Spinal cord (tissue), 10 donors: ENCODE measurements around the gene DLEU7. TPM values are rescaled to one million over a fixed set of nuclear protein-coding genes. Genes with fewer than 3 reads are reported as not detected.
A peak's percentile ranks its signal among the peaks of the same experiment; 100 is the strongest.

ENCODE experiments used
- DNase-seq, 6 donors: peaks; one replicate each; pipeline versions ENCODE4 v3.0.0 to v3.0.0-alpha.2; 2013 to 2015; ENCODE audit warnings: low spot score in 6 of 6, low read depth in 4 of 6
- H3K27ac ChIP-seq: one replicate; pipeline ENCODE4 v1.5.1; 2013; ENCODE audit warnings: low read depth, low read length, control low read depth
- H3K27me3 ChIP-seq: one replicate; pipeline ENCODE4 v1.6.1; 2013; ENCODE audit warnings: low read length; ENCODE audit not compliant: control insufficient read depth, insufficient read depth
- H3K36me3 ChIP-seq: one replicate; pipeline ENCODE4 v1.6.1; 2013; ENCODE audit warnings: low read length; ENCODE audit not compliant: control insufficient read depth, insufficient read depth
- H3K4me1 ChIP-seq: one replicate; pipeline ENCODE4 v1.6.1; 2013; ENCODE audit warnings: low read length; ENCODE audit not compliant: control insufficient read depth, insufficient read depth
- H3K4me3 ChIP-seq: one replicate; pipeline ENCODE4 v1.5.1; 2013; ENCODE audit warnings: low read depth, low read length, control low read depth
- H3K9me3 ChIP-seq: one replicate; pipeline ENCODE4 v1.6.1; 2013; ENCODE audit warnings: low read length; ENCODE audit not compliant: control insufficient read depth, insufficient read depth
- WGBS: methylation state at CpG from one replicate; pipeline ENCODE4 v1.1.5; 2013; ENCODE audit warnings: missing lambda C conversion rate; ENCODE audit not compliant: insufficient coverage; 5-methylcytosine and 5-hydroxymethylcytosine counted together
- long read RNA-seq, 4 donors: transcript quantifications; one replicate each; lab custom pipeline, GENCODE V29; 2026
- polyA plus RNA-seq, 2 donors: library from polyadenylated mRNA; unstranded; fragments of 120-200 nt; gene quantifications; one replicate each; pipeline ENCODE4 v1.2.1, GENCODE V29; 2013; ENCODE audit not compliant: insufficient read length in 2 of 2
- total RNA-seq, 2 donors: library from RNA; depleted of rRNA in 1 of 2; stranded (reverse); fragments of 120-200 nt in 1 of 2; fragments of >200 nt in 1 of 2; gene quantifications; one replicate each; pipeline versions ENCODE4 v1.2.3 to v1.2.4, GENCODE V29; 2013 to 2014
- donor health status: healthy.

The DLEU7 gene
- total RNA-seq (1 to 10 TPM; 3.9 to 7.3 TPM), polyA plus RNA-seq (1 to 10 TPM; 8.8 TPM)
- long read RNA-seq, donor 1, partial matches to known transcripts: 0 of 6 reads
- long read RNA-seq, donor 1, other reads (novel, unspliced or antisense): 0 of 6 reads
- long read RNA-seq, donor 2, partial matches to known transcripts: 0 of 2 reads
- long read RNA-seq, donor 2, other reads (novel, unspliced or antisense): 0 of 2 reads
- long read RNA-seq, donor 3, partial matches to known transcripts: 0 of 5 reads
- long read RNA-seq, donor 3, other reads (novel, unspliced or antisense): 0 of 5 reads
- long read RNA-seq, donor 4: 0 reads

- H3K27ac ChIP-seq: no peak within 1 kb of the TSS
- WGBS: 1% methylated on average over 78 of the region's 78 CpGs
- DNase-seq: peak in 2 of 6 donors; percentile 54 to 61
Measured at GRCh38 chr13:50843257-50844083, at the start of gene DLEU7. TSS of gene DLEU7 (minus strand) at chr13:50843692. CDS start at chr13:50843646, 46 bp downstream.

GRCh38 chr13:50892210-50892944 lies 48.9 kb upstream of the DLEU7 start:
- no CpG with 5 or more reads among the region's 7 CpGs for WGBS

More at GRCh38 chr13:50843257-50844083, at the start of gene DLEU7:
- Histone ChIP-seq H3K9me3 (no peaks in the 10 kb centered on the region), H3K27me3 (no peaks in the 10 kb centered on the region), H3K4me3 (peak within 1 kb of the TSS; percentile 45), H3K4me1 (peaks cover 15% of the 10 kb centered on the region), H3K36me3 (no peaks in the 10 kb centered on the region)

GRCh38 chr13:50891206-50891605 lies 47.7 kb upstream of the DLEU7 start:
- Histone ChIP-seq H3K36me3 (no peaks in the 10 kb centered on the region), H3K4me3 (no peak overlapping the region), H3K4me1 (no peaks in the 10 kb centered on the region), H3K9me3 (no peaks in the 10 kb centered on the region), H3K27me3 (no peaks in the 10 kb centered on the region), H3K27ac (no peak overlapping the region)
- peak in 1 of 6 donors; percentile 18 for DNase-seq

More at GRCh38 chr13:50892210-50892944, 48.9 kb upstream of the DLEU7 start:
- Histone ChIP-seq H3K36me3 (no peaks in the 10 kb centered on the region), H3K4me3 (no peak overlapping the region), H3K27ac (no peak overlapping the region), H3K27me3 (no peaks in the 10 kb centered on the region), H3K4me1 (no peaks in the 10 kb centered on the region), H3K9me3 (no peaks in the 10 kb centered on the region)
- DNase-seq: no peak

- no peaks in the 10 kb centered on the region for H3K4me1 ChIP-seq
- H3K27me3 ChIP-seq: no peaks in the 10 kb centered on the region
- DNase-seq: no peak
- no peak overlapping the region for H3K27ac ChIP-seq
- H3K36me3 ChIP-seq: no peaks in the 10 kb centered on the region
- no peak overlapping the region for H3K4me3 ChIP-seq
- 75% methylated on average over 1 of the region's 1 CpG for WGBS
- H3K9me3 ChIP-seq: no peaks in the 10 kb centered on the region
Measured at GRCh38 chr13:50889317-50889716, 45.8 kb upstream of the DLEU7 start.

- Histone ChIP-seq H3K4me3 (no peak overlapping the region), H3K4me1 (no peaks in the 10 kb centered on the region), H3K36me3 (no peaks in the 10 kb centered on the region), H3K9me3 (no peaks in the 10 kb centered on the region), H3K27ac (no peak overlapping the region), H3K27me3 (no peaks in the 10 kb centered on the region)
- no peak for DNase-seq
- no CpG with 5 or more reads among the region's 1 CpG for WGBS
Measured at GRCh38 chr13:50888362-50888761, 44.9 kb upstream of the DLEU7 start.

- no peaks in the 10 kb centered on the region for H3K36me3 ChIP-seq
- H3K9me3 ChIP-seq: no peaks in the 10 kb centered on the region
- no peak for DNase-seq
- WGBS: 100% methylated on average over 2 of the region's 7 CpGs
- no peaks in the 10 kb centered on the region for H3K27me3 ChIP-seq
- no peak overlapping the region for H3K4me3 ChIP-seq
- H3K4me1 ChIP-seq: no peaks in the 10 kb centered on the region
- H3K27ac ChIP-seq: no peak overlapping the region
Measured at GRCh38 chr13:50887151-50887550, 43.7 kb upstream of the DLEU7 start.

GRCh38 chr13:50884265-50884664 lies 40.8 kb upstream of the DLEU7 start:
- Histone ChIP-seq H3K4me3 (no peak overlapping the region), H3K36me3 (no peaks in the 10 kb centered on the region), H3K27ac (no peak overlapping the region), H3K9me3 (no peaks in the 10 kb centered on the region), H3K27me3 (no peaks in the 10 kb centered on the region), H3K4me1 (no peaks in the 10 kb centered on the region)
- no peak for DNase-seq
- WGBS: 80% methylated on average over 1 of the region's 1 CpG

- no peak overlapping the region for H3K4me3 ChIP-seq
- no peak for DNase-seq
- H3K27ac ChIP-seq: no peak overlapping the region
- H3K36me3 ChIP-seq: no peaks in the 10 kb centered on the region
- WGBS: no CpG with 5 or more reads among the region's 1 CpG
- no peaks in the 10 kb centered on the region for H3K27me3 ChIP-seq
- H3K4me1 ChIP-seq: no peaks in the 10 kb centered on the region
- no peaks in the 10 kb centered on the region for H3K9me3 ChIP-seq
Measured at GRCh38 chr13:50883728-50884127, 40.2 kb upstream of the DLEU7 start.

GRCh38 chr13:50882816-50883435 lies 39.4 kb upstream of the DLEU7 start:
- no peaks in the 10 kb centered on the region for H3K9me3 ChIP-seq
- H3K27ac ChIP-seq: no peak overlapping the region
- H3K27me3 ChIP-seq: no peaks in the 10 kb centered on the region
- no peaks in the 10 kb centered on the region for H3K4me1 ChIP-seq
- no peak for DNase-seq
- 100% methylated on average over 2 of the region's 5 CpGs for WGBS
- no peaks in the 10 kb centered on the region for H3K36me3 ChIP-seq
- H3K4me3 ChIP-seq: no peak overlapping the region
